8988T (cell line): ENCODE results near the gene PTPRD.

Experiments used
- DNase-seq: peaks from one replicate; pipeline ENCODE4 v3.0.0; 2011

PTPRD gene

GRCh38 chr9:8600914-8601680 lies 2011.7 kb downstream of the PTPRD start:
- no peak for DNase-seq

- DNase-seq, result no peak
Observed at GRCh38 chr9:8599937-8600336, 2012.9 kb downstream of the PTPRD start.

DNA sequence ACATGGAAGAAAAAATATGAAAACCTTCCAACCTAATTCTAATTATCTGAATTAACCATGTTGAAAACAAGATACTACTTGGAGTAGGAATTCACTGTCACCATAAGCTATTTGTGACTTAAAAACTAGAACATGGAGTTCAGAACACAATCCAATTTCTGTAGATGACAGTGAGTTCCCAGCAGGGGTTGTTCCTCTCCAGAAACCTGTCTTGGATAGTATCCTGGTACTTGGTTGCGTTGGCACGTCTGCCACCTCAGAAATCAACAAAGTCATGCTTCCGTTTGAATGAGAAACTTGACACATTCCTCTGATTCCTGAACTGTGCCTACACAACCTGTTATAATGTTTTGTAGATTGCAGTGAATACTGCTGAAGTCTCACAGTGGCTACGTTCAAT lies 2023.3 kb downstream of the PTPRD start:
- no peak for DNase-seq

DNA sequence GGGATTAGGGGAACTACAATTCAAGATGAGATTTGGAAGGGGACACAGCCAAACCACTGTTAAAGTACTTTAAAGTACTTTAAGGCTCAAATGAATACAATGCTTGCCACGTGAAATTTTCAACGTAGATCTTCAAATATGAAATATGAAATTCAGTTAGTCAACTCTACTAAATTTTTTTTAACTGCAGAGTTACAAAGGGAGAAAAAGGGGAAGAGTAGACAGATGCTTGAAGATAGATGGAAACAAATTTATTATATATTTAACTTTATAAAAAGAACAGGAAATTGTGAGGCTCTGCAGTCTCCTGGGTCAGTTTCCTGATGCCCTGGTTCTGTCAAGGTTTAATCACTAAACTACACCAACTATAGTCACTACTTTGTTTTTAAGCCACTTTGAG lies 2027.8 kb downstream of the PTPRD start:
- DNase-seq, result no peak

GRCh38 chr9:8579661-8580060 lies 2033.1 kb downstream of the PTPRD start:
- no peak for DNase-seq

- no peak for DNase-seq
Observed at GRCh38 chr9:8576741-8577140, 2036.1 kb downstream of the PTPRD start.

DNA sequence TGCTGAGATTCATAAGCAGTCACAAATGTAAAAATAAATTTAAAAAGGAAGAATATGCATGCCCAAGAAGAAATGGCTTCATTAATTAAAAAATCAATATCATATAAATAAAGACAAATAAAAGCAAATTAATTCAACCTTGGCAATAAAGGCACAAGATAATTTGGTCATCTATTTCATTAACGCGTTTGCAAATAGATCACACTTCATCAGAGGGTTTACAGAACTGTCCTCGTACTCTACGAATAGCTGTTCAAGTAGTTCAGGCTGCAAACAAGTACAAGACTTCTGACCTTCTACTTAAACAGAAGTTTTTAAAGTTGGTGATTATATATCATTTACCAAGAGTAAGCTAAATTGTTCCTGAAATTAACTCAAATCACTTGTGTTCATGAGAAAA lies 2038.0 kb downstream of the PTPRD start:
- no peak for DNase-seq

GRCh38 chr9:8572209-8572608 lies 2040.6 kb downstream of the PTPRD start:
- no peak for DNase-seq

DNA sequence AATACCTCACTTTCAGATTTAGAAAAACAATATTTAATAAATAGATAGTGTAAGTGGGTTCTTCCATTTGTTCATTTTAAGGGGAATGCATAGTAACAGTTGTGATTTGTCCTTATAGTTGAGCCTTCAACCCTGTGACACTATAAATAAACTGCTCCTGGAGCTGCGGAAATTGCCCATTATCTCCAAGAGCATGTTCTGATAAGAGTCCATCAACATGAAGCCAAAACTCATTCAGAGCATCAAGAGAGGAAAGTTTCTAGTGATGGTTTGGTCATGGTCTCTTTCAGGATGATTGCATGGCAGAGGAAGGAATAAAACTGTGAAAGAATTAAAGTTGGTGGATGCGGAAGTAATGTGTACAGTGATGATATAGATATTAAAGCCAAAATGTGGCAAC lies 2041.2 kb downstream of the PTPRD start:
- no peak for DNase-seq

- no peak for DNase-seq
Observed at GRCh38 chr9:8570776-8571175, 2042.0 kb downstream of the PTPRD start.

DNA sequence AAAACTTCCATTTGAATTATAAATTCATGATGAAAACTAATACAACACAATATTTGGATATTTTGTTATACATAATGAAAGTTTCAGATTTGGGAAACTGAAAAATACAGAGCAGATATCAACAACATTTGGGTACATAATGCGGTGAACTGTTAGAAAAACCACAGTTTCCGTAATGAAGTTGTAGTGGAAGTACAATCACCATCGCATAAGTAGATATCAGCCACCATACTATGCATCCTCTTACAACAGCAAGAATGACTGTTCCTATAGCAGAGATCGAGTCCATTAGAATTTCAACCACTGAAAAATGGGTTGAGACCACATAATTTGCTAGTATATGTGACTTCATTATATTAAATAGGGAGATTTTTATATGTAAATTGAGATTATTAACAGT lies 2043.0 kb downstream of the PTPRD start:
- no peak for DNase-seq

DNA sequence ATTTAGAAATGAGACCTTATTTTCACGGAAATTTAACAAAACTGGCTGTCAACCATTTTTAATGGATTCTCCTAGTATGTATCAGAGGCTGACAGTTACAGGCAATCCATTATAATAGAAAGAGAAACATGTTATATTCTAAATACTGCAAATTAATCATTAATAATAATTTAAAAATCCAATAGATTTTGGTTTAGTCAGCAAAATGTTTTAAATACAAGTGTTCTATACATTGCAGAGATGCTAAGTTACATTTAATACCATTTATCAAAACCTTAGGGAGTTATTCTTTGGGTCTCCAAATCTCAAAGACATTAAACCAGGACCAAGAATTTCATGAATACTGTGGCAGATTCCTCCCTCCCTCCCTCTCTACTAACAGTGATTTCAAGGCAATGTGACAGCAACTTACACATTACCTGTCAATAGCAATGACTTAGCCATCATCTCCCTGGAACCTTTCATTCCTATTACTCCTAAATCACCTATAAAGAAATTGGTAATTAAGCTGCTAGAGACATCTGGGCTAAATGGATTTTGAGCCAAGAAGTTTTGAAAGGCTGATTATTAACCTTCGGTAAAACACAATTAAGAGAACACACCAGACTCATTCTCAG lies 2044.7 kb downstream of the PTPRD start:
- DNase-seq, result no peak

DNA sequence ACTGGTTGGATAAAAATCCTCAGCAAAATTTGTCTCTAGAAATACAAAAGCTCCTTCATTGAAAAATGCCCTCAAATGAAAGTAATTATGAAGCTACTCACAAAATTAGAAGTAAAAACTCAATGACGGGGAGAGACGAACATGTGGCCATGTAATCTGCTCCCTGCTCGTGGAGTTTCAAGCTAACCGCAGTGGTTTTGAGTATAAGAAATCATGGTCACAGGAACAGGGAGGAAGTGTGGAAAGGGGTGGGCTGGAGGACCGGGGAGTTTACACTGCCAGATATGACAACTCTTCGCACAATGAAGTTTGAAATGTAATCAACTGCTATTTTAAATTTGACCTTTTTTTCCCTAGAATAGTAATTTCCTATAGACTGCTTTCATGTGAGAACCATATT lies 2047.8 kb downstream of the PTPRD start:
- no peak for DNase-seq

- DNase-seq, result no peak
Observed at GRCh38 chr9:8560560-8561525, 2052.0 kb downstream of the PTPRD start.

DNA sequence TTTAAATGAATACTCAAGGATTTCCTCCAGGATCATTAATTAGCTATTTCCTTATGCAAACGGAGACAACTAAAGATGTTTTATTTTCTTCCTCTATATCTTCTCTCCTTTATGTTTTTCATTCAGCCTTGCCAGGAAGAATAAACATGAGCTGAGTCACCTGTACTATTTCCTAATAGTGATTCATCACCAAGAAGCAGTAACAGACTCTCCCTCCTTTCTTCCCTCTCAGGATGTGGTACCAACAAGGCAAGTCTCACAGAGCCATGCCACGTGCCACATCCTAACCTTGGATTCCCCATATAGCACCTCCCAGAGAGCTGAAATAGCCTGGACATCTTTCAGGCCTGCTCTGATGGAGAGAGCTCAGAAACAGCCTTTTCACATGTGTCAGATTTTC lies 2054.6 kb downstream of the PTPRD start:
- no peak for DNase-seq

DNA sequence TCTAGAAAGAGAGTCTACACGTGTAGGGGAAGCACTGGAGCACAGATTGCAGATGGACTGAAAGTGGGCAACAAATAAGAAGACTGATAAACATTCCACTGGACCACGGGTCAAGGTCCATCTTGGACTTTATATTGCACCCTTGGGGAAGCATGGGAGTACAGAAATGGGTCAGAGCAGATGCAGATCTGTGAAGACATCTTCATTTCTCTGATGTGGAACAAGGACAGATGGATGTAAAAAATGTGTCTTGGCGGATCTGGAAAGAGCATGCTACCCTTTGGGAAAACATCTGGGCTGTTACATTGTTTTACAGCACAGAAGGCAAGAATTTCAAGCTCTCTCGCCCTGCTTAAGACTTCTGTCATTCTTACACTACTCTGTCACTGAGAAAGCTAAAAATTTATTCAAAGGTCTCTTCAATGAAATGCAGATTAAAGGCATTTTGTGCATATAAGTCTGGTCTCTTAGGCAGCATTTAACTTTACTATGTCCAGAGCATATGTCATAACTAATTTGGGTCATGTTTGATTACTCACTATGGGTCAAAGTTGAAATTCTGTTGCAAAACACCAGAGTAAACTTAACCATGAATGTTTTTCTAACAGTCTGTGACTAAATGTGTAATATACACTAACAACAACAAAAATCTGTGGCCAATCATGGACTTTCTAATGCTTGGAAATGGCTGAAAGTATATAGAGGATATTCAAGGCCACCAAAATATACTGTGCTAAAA lies 2056.9 kb downstream of the PTPRD start:
- no peak for DNase-seq

DNA sequence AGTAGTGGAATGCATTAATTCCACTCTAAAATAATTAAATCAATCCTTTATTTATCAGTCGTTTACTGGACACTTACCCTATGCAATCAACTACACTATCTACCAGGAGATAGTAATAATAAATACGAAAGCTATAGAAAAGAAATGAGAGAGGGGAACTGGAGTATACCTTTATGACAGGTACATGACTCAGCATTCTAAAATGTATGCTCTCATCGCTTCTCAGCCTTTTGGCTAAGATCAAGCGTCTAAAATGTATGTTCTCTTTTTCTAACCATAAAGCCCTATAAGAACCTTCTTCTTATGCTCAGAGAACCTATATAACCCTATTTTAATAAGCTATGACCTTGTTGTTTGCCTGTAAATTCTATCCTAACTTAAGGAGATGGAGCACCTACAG lies 2059.4 kb downstream of the PTPRD start:
- DNase-seq, result no peak

GRCh38 chr9:8552732-8553131 lies 2060.1 kb downstream of the PTPRD start:
- DNase-seq, result no peak

DNA sequence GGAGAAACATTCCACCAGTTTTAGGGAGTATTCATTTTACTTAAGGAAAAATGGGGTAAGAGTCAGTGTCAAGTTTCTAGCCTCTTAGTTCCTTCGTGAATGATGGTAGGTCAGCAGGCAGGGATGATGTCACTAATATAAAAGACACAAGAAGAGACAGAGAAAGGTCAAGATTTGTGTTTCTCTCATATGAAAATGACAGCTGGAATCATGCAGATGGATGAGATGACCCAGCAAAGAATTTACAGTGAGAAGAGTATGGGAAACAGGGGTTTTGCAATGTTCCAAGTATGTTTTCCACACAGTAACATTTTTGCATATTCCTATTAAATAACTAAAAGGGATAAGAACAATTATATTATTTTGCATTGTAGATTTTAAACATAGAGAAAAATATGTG lies 2063.6 kb downstream of the PTPRD start:
- DNase-seq, result no peak

- DNase-seq, result no peak
Observed at GRCh38 chr9:8543219-8543618, 2069.6 kb downstream of the PTPRD start.

GRCh38 chr9:8542537-8542936 lies 2070.3 kb downstream of the PTPRD start:
- no peak for DNase-seq

DNA sequence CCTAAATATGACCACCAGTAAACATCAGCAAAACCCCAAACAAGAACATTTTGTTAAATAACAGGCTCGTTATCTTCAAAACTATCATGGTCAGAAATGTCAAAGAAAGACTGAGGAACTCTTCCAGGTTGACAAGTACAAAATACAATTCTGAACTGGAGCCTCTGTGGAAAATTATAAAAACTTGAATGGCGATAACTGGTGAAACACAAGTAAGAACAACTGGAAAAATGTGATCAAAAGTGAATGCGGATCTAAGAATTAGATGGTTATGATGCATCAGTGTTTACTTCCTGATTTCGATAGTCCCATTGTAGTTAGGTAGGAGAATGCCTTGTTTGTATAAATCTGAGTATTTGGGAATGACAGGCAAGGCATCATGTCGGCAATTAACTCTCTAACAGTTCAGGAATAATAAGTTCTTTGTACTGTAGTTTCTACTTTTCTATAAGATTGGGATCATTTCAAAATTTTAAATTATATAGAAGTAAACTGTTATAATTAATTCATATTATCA lies 2073.1 kb downstream of the PTPRD start:
- DNase-seq, result no peak

GRCh38 chr9:8536845-8537244 lies 2076.0 kb downstream of the PTPRD start:
- no peak for DNase-seq
